T-helper 1 cell treated with Interleukin-12 subunit alpha and Interleukin-12 subunit beta and Interleukin-4 antibody, amounts not matched to agents 30 ng/mL and 1 ng/mL, for 36 hours (primary cell): ENCODE measurements around the gene FKBP10. TPM values are rescaled to one million over a fixed set of nuclear protein-coding genes. Genes with fewer than 3 reads are reported as not detected.
"Not testable (repeated sequence)": the region's sequence is repeated elsewhere in the genome, so short reads cannot be mapped to it uniquely, and the experiment has no call there.

ENCODE experiments used
- intact Hi-C: fragments of 100-400 bp; cut with micrococcal nuclease; formaldehyde crosslinking; loops from one replicate; pipeline ENCODE4 v1.15.1; 2024
- total RNA-seq: library from RNA; stranded (reverse); gene quantifications from 2 replicates; pipeline ENCODE4 v1.2.3, GENCODE V29; 2022

FKBP10 gene
- total RNA-seq, 1 donor from 2014 or later, result 0.51 TPM

- intact Hi-C loops, result no loop called here
Observed at GRCh38 chr17:41806685-41807445, 5.9 kb upstream of the FKBP10 start.

- intact Hi-C loops, result loop anchor here (1.0 to 2.0 kb wide), 3 partner anchors 24 to 54 kb away; partner anchors contain the start of genes JUP, KLHL11 and NT5C3B
Observed at GRCh38 chr17:41810659-41811548, 1.9 kb upstream of the FKBP10 start.

GRCh38 chr17:41811549-41812380, 1.0 kb upstream of the FKBP10 start, which contains the start of gene P3H4:
P3H4 (minus strand) TSS chr17:41811949; CDS start chr17:41811915, 34 bp downstream.
- intact Hi-C loops, result loop anchor here (1.0 to 2.0 kb wide), 3 partner anchors 25 to 53 kb away; partner anchors contain the start of genes JUP, KLHL11 and NT5C3B

- intact Hi-C loops, result no loop called here
Observed at GRCh38 chr17:41813152-41813680, 412 bp downstream of the FKBP10 start.

- intact Hi-C loops, result no loop called here
Observed at GRCh38 chr17:41813699-41814124, 908 bp downstream of the FKBP10 start.

- intact Hi-C loops, result no loop called here
Observed at GRCh38 chr17:41814195-41814594, 1.4 kb downstream of the FKBP10 start.

- intact Hi-C loops, result no loop called here
Observed at GRCh38 chr17:41816637-41817320, 4.0 kb downstream of the FKBP10 start.

- intact Hi-C loops, result no loop called here
Observed at GRCh38 chr17:41818024-41818423, 5.2 kb downstream of the FKBP10 start.

- intact Hi-C loops, result no loop called here
Observed at GRCh38 chr17:41821776-41822175, 9.0 kb downstream of the FKBP10 start.

GRCh38 chr17:41822216-41823140, 9.7 kb downstream of the FKBP10 start:
- intact Hi-C loops, result no loop called here

GRCh38 chr17:41823141-41823524, 10.3 kb downstream of the FKBP10 start:
- intact Hi-C loops, result no loop called here

GRCh38 chr17:41823580-41823979, 10.8 kb downstream of the FKBP10 start:
- intact Hi-C loops, result no loop called here

GRCh38 chr17:41824086-41824485, 11.3 kb downstream of the FKBP10 start:
- intact Hi-C loops, result no loop called here

GRCh38 chr17:41825175-41825845, 12.5 kb downstream of the FKBP10 start:
- intact Hi-C loops, result no loop called here

GRCh38 chr17:41829961-41830360, 17.2 kb downstream of the FKBP10 start:
- intact Hi-C loops, result not testable (repeated sequence)

- intact Hi-C loops, result loop anchor here (1.0 to 5.0 kb wide), 2 partner anchors 30 to 48 kb away; partner anchors contain the start of genes JUP and KLHL11
Observed at GRCh38 chr17:41835214-41835799, 22.5 kb downstream of the FKBP10 start.

- intact Hi-C loops, result loop anchor here (1.0 to 5.0 kb wide), 3 partner anchors 25 to 49 kb away; partner anchors contain the start of genes JUP, KLHL11 and P3H4
Observed at GRCh38 chr17:41835800-41836549, 23.2 kb downstream of the FKBP10 start, which contains the start of gene NT5C3B. NT5C3B (minus strand) TSS chr17:41836232; CDS start chr17:41836193, 39 bp downstream.
